ENCODE data around the gene TRIM40. TPM values are rescaled to one million over a fixed set of nuclear protein-coding genes. Genes with fewer than 3 reads are reported as not detected.
A peak's percentile ranks its signal among the peaks of the same experiment; 100 is the strongest.

Gene TRIM40
- polyA plus RNA-seq, 2 of the 4 experiments (the other 2 are of a cell fraction), result 0.05 TPM

GRCh38 chr6:30122515-30122914, 13.4 kb upstream of the TRIM40 start:
- ChIA-PET POLR2A (no interaction called here), CTCF (interaction anchor here (2.2 to 17.3 kb wide), 2 partner anchors 9 to 13 kb away, joined by 14 to 353 read pairs; partner anchors contain the start of gene TRIM31)
- 100% methylated on average over 2 of the region's 2 CpGs for WGBS (ENCODE audit: missing lambda C conversion rate)
- TF ChIP-seq SMC3 (IDR thresholded peaks at IDR 0.05), result no peak
- no peak for TF ChIP-seq ZC3H11A (IDR thresholded peaks at IDR 0.05)
- no peak for TF ChIP-seq JUNB (IDR thresholded peaks at IDR 0.05)
- H3K4me3 ChIP-seq, result no peak overlapping the region
- ATAC-seq (no peak), FAIRE-seq (no peak), DNase-seq (ENCODE audit: low read depth in 1 of 2, low spot score in 1 of 2) (no peak)
- peaks cover 18% of the 10 kb centered on the region; the same call in 1 of the 3 replicates for H3K4me1 ChIP-seq
- H3K9me3 ChIP-seq, result no peaks in the 10 kb centered on the region
- no peak overlapping the region for H3K27ac ChIP-seq
- H3K4me2 ChIP-seq, result 0 out of 3 replicates have a peak overlapping the region, but pooled peaks have one; percentile 11

GRCh38 chr6:30127238-30128093, 8.5 kb upstream of the TRIM40 start:
- ChIA-PET POLR2A (no interaction called here), CTCF (interaction anchor here (1.6 to 17.3 kb wide), 2 partner anchors 9 to 18 kb away, joined by 5 to 353 read pairs; partner anchors contain the start of genes TRIM31 and TRIM40)
- no peaks in the 10 kb centered on the region for H3K9me3 ChIP-seq
- H3K27ac ChIP-seq, result no peak overlapping the region
- ATAC-seq (no peak), DNase-seq (ENCODE audit: low read depth in 1 of 2, low spot score in 1 of 2) (no peak), FAIRE-seq (no peak)
- WGBS (ENCODE audit: missing lambda C conversion rate), result 90% methylated on average over 48 of the region's 50 CpGs
- no peak overlapping the region for H3K4me2 ChIP-seq
- H3K4me3 ChIP-seq, result no peak overlapping the region
- peaks cover 26% of the 10 kb centered on the region for H3K4me1 ChIP-seq
- TF ChIP-seq RARB (CRISPR knock-in tag; IDR thresholded peaks at IDR 0.05), result no peak
- TF ChIP-seq CEBPB (IDR thresholded peaks at IDR 0.05), result no peak
- no peak for TF ChIP-seq MAFK (IDR thresholded peaks at IDR 0.05; ENCODE audit: partially characterized antibody)
- TF ChIP-seq FOSL2 (IDR thresholded peaks at IDR 0.05), result no peak
- TF ChIP-seq FOSL2 (CRISPR knock-in tag; IDR thresholded peaks at IDR 0.05), result no peak
- TF ChIP-seq MAZ (IDR thresholded peaks at IDR 0.05; ENCODE audit: borderline replicate concordance, low read depth, low read length), result no peak
- TF ChIP-seq JUN (IDR thresholded peaks at IDR 0.05), result no peak
- no peak for TF ChIP-seq SREBF2 (IDR thresholded peaks at IDR 0.05)
- no peak for TF ChIP-seq POLR2A (IDR thresholded peaks at IDR 0.05; ENCODE audit: low read length)
- TF ChIP-seq, protein P1, sequence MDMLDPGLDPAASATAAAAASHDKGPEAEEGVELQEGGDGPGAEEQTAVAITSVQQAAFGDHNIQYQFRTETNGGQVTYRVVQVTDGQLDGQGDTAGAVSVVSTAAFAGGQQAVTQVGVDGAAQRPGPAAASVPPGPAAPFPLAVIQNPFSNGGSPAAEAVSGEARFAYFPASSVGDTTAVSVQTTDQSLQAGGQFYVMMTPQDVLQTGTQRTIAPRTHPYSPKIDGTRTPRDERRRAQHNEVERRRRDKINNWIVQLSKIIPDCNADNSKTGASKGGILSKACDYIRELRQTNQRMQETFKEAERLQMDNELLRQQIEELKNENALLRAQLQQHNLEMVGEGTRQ (IDR thresholded peaks at IDR 0.05), result no peak
- TF ChIP-seq EP300 (IDR thresholded peaks at IDR 0.05), result no peak
- TF ChIP-seq RAD21 (conservative IDR thresholded peaks at IDR 0.05 in 1 of 2, IDR thresholded peaks at IDR 0.05 in 1 of 2), result no peak
- no peak for TF ChIP-seq FOSB (CRISPR knock-in tag; IDR thresholded peaks at IDR 0.05)
- no peak for TF ChIP-seq ZC3H11A (IDR thresholded peaks at IDR 0.05)
- TF ChIP-seq PHF8 (IDR thresholded peaks at IDR 0.05; ENCODE audit: borderline replicate concordance, low read depth), result no peak
- TF ChIP-seq ESRRA (IDR thresholded peaks at IDR 0.05; ENCODE audit: borderline replicate concordance, low read length), result no peak
- TF ChIP-seq, protein P2, sequence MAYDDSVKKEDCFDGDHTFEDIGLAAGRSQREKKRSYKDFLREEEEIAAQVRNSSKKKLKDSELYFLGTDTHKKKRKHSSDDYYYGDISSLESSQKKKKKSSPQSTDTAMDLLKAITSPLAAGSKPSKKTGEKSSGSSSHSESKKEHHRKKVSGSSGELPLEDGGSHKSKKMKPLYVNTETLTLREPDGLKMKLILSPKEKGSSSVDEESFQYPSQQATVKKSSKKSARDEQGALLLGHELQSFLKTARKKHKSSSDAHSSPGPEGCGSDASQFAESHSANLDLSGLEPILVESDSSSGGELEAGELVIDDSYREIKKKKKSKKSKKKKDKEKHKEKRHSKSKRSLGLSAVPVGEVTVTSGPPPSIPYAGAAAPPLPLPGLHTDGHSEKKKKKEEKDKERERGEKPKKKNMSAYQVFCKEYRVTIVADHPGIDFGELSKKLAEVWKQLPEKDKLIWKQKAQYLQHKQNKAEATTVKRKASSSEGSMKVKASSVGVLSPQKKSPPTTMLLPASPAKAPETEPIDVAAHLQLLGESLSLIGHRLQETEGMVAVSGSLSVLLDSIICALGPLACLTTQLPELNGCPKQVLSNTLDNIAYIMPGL (CRISPR knock-in tag; IDR thresholded peaks at IDR 0.05; ENCODE audit: borderline replicate concordance), result no peak
- TF ChIP-seq HOXB5 (CRISPR knock-in tag; IDR thresholded peaks at IDR 0.05), result no peak
- no peak for TF ChIP-seq RCOR1 (IDR thresholded peaks at IDR 0.05; ENCODE audit: low read depth, low read length)

All from A549 (cell line).